ENCODE data around the gene PRM1. TPM values are rescaled to one million over a fixed set of nuclear protein-coding genes. Genes with fewer than 3 reads are reported as not detected.
A peak's percentile ranks its signal among the peaks of the same experiment; 100 is the strongest.

Gene PRM1
- total and polyA plus RNA-seq, 2 of the 8 experiments (the other 6 are each of a cell fraction or from before 2014, with no cell fraction given), result 0.54 to 0.82 TPM

DNA sequence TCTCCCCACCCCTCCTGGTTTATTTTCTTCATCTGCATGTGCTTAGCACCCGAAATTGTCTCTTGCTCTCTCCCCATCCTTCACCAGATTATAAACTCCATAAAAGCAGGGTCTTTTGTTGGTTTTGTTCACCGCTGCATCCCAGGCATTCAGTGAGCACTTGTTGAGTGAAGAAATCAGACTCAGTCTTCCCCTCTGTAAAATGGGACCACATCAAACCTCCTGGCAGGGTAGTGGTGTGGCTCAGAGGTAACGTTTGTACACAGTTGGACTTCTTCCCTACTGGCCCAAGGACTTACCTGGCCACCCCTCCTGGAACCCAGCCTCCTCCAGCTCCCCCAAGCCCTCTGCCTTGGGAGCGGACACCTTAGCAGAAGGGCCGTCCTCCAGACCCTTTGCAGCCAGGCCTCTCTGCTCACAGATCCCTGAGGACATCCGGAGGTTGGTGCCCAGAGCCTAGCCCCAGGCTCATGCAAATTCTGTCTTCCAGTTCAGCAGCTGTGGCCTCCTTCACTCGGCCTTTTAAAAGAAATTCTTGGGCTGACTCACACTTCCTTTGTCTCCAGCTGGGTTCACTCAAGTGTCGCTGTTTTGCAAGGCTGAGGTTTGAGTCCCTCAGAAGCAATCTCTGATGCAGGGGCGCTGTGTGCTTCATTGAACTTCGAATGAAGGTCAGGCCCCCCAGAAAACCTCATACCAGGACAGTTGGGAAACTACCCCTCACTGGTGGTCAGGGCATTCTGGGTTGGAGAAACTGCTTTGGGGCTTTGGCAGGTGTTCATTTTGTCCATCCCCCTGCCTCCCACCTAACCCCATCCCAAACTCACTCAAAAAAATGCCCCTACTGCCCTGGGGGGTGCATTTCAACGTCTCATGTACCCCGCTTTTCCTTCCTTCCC lies 47.3 kb upstream of the PRM1 start:
- peak overlapping the region in 3 of 4 experiments; percentile 5 to 50 (median 23); a peak in 4 of 8 replicates for H3K4me3 ChIP-seq (ENCODE audit: extremely low read depth in 1 of 4, insufficient read depth in 2 of 4, low read depth in 3 of 4, low read length in 4 of 4)
- TF ChIP-seq JUN (IDR thresholded peaks at IDR 0.05; ENCODE audit: low read depth, low read length), result peak; percentile 84
- peak in 1 of 2 experiments; percentile 8; a peak in 1 of 3 replicates for TF ChIP-seq EP300 (IDR thresholded peaks at IDR 0.05; ENCODE audit: borderline replicate concordance in 1 of 2, low read depth in 2 of 2, low read length in 2 of 2)
- TF ChIP-seq, protein P1, sequence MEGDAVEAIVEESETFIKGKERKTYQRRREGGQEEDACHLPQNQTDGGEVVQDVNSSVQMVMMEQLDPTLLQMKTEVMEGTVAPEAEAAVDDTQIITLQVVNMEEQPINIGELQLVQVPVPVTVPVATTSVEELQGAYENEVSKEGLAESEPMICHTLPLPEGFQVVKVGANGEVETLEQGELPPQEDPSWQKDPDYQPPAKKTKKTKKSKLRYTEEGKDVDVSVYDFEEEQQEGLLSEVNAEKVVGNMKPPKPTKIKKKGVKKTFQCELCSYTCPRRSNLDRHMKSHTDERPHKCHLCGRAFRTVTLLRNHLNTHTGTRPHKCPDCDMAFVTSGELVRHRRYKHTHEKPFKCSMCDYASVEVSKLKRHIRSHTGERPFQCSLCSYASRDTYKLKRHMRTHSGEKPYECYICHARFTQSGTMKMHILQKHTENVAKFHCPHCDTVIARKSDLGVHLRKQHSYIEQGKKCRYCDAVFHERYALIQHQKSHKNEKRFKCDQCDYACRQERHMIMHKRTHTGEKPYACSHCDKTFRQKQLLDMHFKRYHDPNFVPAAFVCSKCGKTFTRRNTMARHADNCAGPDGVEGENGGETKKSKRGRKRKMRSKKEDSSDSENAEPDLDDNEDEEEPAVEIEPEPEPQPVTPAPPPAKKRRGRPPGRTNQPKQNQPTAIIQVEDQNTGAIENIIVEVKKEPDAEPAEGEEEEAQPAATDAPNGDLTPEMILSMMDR (IDR thresholded peaks at IDR 0.05; ENCODE audit: control extremely low read depth in 1 of 3, insufficient read depth in 1 of 3, low read depth in 1 of 3, low read length in 3 of 3), result no peak
- peak; percentile 93 for TF ChIP-seq JUND (IDR thresholded peaks at IDR 0.05; ENCODE audit: low read length)
- no peak for TF ChIP-seq SIRT6 (IDR thresholded peaks at IDR 0.05; ENCODE audit: low read length)
- peak; percentile 94 for TF ChIP-seq TCF12 (IDR thresholded peaks at IDR 0.05; ENCODE audit: low read depth, low read length)
- TF ChIP-seq ASH2L (IDR thresholded peaks at IDR 0.05; ENCODE audit: low read length), result peak; percentile 88
- 0 out of 2 replicates have a peak, but pooled peaks have one; percentile 30 for TF ChIP-seq RBBP5 (IDR thresholded peaks at IDR 0.05; ENCODE audit: borderline replicate concordance, low read depth, low read length)

More for the DNA sequence above, 47.3 kb upstream of the PRM1 start:
- no peaks in the 10 kb centered on the region for H3K9me3 ChIP-seq (ENCODE audit: insufficient read depth in 2 of 2, low read depth in 1 of 2, low read length in 1 of 2)
- ChIA-PET POLR2A (ENCODE audit: partially characterized antibody) (interaction anchor here (0.6 to 4.0 kb wide), 15 partner anchors 9 to 222 kb away, joined by 3 to 32 read pairs (median 7); partner anchors contain the start of genes PRM1, RMI2 and SOCS1), CTCF (ENCODE audit: partially characterized antibody) (interaction anchor here (0.8 to 1.9 kb wide), 10 partner anchors 8 to 72 kb away, joined by 3 to 6 read pairs (median 3); partner anchors contain the start of gene SOCS1)
- peak overlapping the region; percentile 98 for H2BK20ac ChIP-seq (ENCODE audit: low read length)
- H3K27ac ChIP-seq (ENCODE audit: low read depth, low read length), result peak overlapping the region; percentile 94
- peak overlapping the region; percentile 97 for H4K91ac ChIP-seq (replicated peaks; ENCODE audit: insufficient read length, low read length)
- H3K27me3 ChIP-seq (replicated peaks in 1 of 4; ENCODE audit: control insufficient read depth in 3 of 4, extremely low read depth in 1 of 4, insufficient read depth in 3 of 4, low read length in 3 of 4), result no peaks in the 10 kb centered on the region
- peak overlapping the region; percentile 95 for H2BK12ac ChIP-seq (ENCODE audit: low read depth, low read length)
- FAIRE-seq, result peak; percentile 63
- peak overlapping the region; percentile 100 for H3K18ac ChIP-seq (ENCODE audit: extremely low read depth, low read length)
- H3K4me1 ChIP-seq (replicated peaks in 1 of 4; ENCODE audit: control insufficient read depth in 3 of 4, insufficient read depth in 4 of 4, low read length in 3 of 4), result peaks cover 13 to 16% (median 13%) of the 10 kb centered on the region in 4 experiments; a peak in 6 of 7 replicates
- H3K4ac ChIP-seq (replicated peaks; ENCODE audit: insufficient read length, low read depth, low read length), result peak overlapping the region; percentile 93
- H3K14ac ChIP-seq (ENCODE audit: insufficient read length), result peak overlapping the region; percentile 3
- peak overlapping the region; percentile 73; the same call in 1 of the 2 replicates for H2BK15ac ChIP-seq (ENCODE audit: low read length)
- H4K8ac ChIP-seq (ENCODE audit: extremely low read depth, insufficient read depth, low read length), result peak overlapping the region; percentile 72; the same call in 1 of the 2 replicates
- WGBS, 2 experiments (ENCODE audit: extremely low coverage in 1 of 2, insufficient coverage in 1 of 2, insufficient read length in 1 of 2, insufficient replicate concordance in 2 of 2, low coverage in 1 of 2, low lambda C conversion rate in 2 of 2, missing lambda C conversion rate in 1 of 2), result 14% methylated on average over 12 of the region's 12 CpGs; no CpG with 5 or more reads in 1 of the 2 experiments
- H2BK5ac ChIP-seq (ENCODE audit: low read depth, low read length), result peak overlapping the region; percentile 99
- H2AFZ ChIP-seq (ENCODE audit: low read length), result no peak overlapping the region
- H2AK5ac ChIP-seq (ENCODE audit: low read depth, low read length), result peak overlapping the region; percentile 91
- peaks cover 2% of the 10 kb centered on the region; the same call in 1 of the 2 replicates for H3K23me2 ChIP-seq (ENCODE audit: low read depth, low read length)
- peak overlapping the region; percentile 97 for H4K5ac ChIP-seq (ENCODE audit: insufficient read length, low read depth, low read length)
- H2BK120ac ChIP-seq (replicated peaks; ENCODE audit: low read depth, low read length), result peak overlapping the region; percentile 99
- DNase-seq (ENCODE audit: low read depth in 1 of 2, low spot score in 2 of 2), result peak; percentile 78 to 94
- peak overlapping the region in 3 of 4 experiments; percentile 36 to 66 (median 53); a peak in 4 of 7 replicates for H3K9ac ChIP-seq (replicated peaks in 1 of 4; ENCODE audit: extremely low read depth in 1 of 4, low read depth in 3 of 4, low read length in 3 of 4)
- no peaks in the 10 kb centered on the region for H3K36me3 ChIP-seq (ENCODE audit: control insufficient read depth in 2 of 4, insufficient read depth in 4 of 4, low read length in 3 of 4)
- no peaks in the 10 kb centered on the region for H3K79me1 ChIP-seq (ENCODE audit: low read depth, low read length)
- no peaks in the 10 kb centered on the region for H4K20me1 ChIP-seq (replicated peaks in 1 of 2; ENCODE audit: control insufficient read depth in 1 of 2, insufficient read depth in 2 of 2, low read length in 2 of 2)
- H3K79me2 ChIP-seq (ENCODE audit: control insufficient read depth in 1 of 2, insufficient read depth in 2 of 2, low read length in 2 of 2), result no peaks in the 10 kb centered on the region
- peak overlapping the region; percentile 70 to 91 for H3K4me2 ChIP-seq (ENCODE audit: insufficient read depth in 1 of 2, low read depth in 2 of 2, low read length in 2 of 2)
- H3K56ac ChIP-seq (replicated peaks; ENCODE audit: insufficient read length, low read depth, low read length), result peak overlapping the region; percentile 88
- no peak overlapping the region for H3K23ac ChIP-seq (ENCODE audit: insufficient read length)

Data from H1 (cell line).